ENCODE data around the gene FBXW9. TPM values are rescaled to one million over a fixed set of nuclear protein-coding genes. Genes with fewer than 3 reads are reported as not detected.
A peak's percentile ranks its signal among the peaks of the same experiment; 100 is the strongest.

Gene FBXW9
- total and polyA plus RNA-seq, 2 of the 8 experiments (the other 6 are each of a cell fraction or from before 2014, with no cell fraction given): 10.8 to 30.1 TPM

DNA sequence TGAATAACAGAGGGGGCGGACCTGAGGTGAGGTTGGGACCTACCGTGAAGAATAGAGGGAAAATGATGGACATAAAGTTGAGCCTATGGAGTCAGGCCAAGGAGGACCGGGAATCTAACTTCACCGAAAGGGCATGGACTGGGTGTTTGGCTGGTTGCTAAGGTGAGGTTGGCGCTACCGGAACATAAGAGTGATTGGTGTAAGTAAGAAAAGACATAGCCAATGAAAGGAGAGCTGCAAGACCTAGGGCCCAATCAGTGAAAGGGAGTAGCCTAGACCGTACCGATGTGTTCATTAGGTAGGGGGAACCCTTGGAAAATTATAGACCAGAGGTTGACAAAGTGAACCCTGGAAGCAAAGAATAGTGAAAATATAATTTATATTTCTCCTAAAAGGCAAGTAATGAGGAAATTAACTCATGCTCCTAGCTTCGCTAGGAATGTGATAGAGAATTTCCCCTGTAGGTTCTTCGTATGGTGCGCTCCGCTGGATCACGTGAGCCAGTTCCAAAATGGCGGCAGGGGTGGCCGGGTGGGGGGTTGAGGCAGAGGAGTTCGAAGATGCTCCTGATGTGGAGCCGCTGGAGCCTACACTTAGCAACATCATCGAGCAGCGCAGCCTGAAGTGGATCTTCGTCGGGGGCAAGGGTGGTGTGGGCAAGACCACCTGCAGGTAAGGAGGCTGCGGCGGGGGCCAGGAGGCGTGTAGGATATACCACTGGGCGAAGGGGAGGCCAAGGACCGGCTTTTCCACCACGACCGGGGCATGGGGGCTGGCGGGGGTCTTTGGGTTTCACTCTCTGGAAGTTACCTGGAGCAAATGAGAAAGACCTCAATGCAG is 40.8 kb upstream of the FBXW9 start, which contains the start of gene GET3:
Gene GET3 (plus strand): TSS at position 503 of the 840 bp plus-strand sequence. CDS start 9 bp downstream, at position 512.
- Histone ChIP-seq H3K4me2 (ENCODE audit: insufficient read depth in 1 of 2, low read depth in 2 of 2, low read length in 2 of 2) (peak within 1 kb of the TSS; percentile 86 to 96), H3K79me1 (ENCODE audit: low read depth, low read length) (peaks cover 4% of the 10 kb centered on the region), H3K18ac (ENCODE audit: extremely low read depth, low read length) (no peak within 1 kb of the TSS), H4K20me1 (replicated peaks in 1 of 2; ENCODE audit: control insufficient read depth in 1 of 2, insufficient read depth in 2 of 2, low read length in 2 of 2) (peaks cover 7 to 10% of the 10 kb centered on the region in 2 experiments), H4K8ac (ENCODE audit: extremely low read depth, insufficient read depth, low read length) (peak within 1 kb of the TSS; percentile 99; the same call in 1 of the 2 replicates), H3K36me3 (ENCODE audit: control insufficient read depth in 2 of 4, insufficient read depth in 4 of 4, low read length in 3 of 4) (peaks cover 0 to 5% (median 3%) of the 10 kb centered on the region in 4 experiments; a peak in 2 of 8 replicates), H2BK5ac (ENCODE audit: low read depth, low read length) (peak within 1 kb of the TSS; percentile 76), H2BK120ac (replicated peaks; ENCODE audit: low read depth, low read length) (peak within 1 kb of the TSS; percentile 31), H3K23ac (ENCODE audit: insufficient read length) (no peak within 1 kb of the TSS), H3K4me1 (replicated peaks in 1 of 4; ENCODE audit: control insufficient read depth in 3 of 4, insufficient read depth in 4 of 4, low read length in 3 of 4) (peaks cover 3 to 13% (median 7%) of the 10 kb centered on the region in 4 experiments), H3K79me2 (ENCODE audit: control insufficient read depth in 1 of 2, insufficient read depth in 2 of 2, low read length in 2 of 2) (peaks cover 19 to 37% of the 10 kb centered on the region in 2 experiments), H2BK15ac (ENCODE audit: low read length) (no peak within 1 kb of the TSS), H2BK12ac (ENCODE audit: low read depth, low read length) (no peak within 1 kb of the TSS), H3K27ac (ENCODE audit: low read depth, low read length) (peak within 1 kb of the TSS; percentile 98), H3K14ac (ENCODE audit: insufficient read length) (no peak within 1 kb of the TSS), H4K5ac (ENCODE audit: insufficient read length, low read depth, low read length) (peak within 1 kb of the TSS; percentile 31), H3K27me3 (replicated peaks in 1 of 4; ENCODE audit: control insufficient read depth in 3 of 4, extremely low read depth in 1 of 4, insufficient read depth in 3 of 4, low read length in 3 of 4) (no peaks in the 10 kb centered on the region), H4K91ac (replicated peaks; ENCODE audit: insufficient read length, low read length) (no peak within 1 kb of the TSS), H2BK20ac (ENCODE audit: low read length) (no peak within 1 kb of the TSS), H2AFZ (ENCODE audit: low read length) (peak within 1 kb of the TSS; percentile 100), H3K23me2 (ENCODE audit: low read depth, low read length) (peaks cover 13% of the 10 kb centered on the region), H3K9me3 (ENCODE audit: insufficient read depth in 2 of 2, low read depth in 1 of 2, low read length in 1 of 2) (no peaks in the 10 kb centered on the region), H3K4me3 (ENCODE audit: extremely low read depth in 1 of 4, insufficient read depth in 2 of 4, low read depth in 3 of 4, low read length in 4 of 4) (peak within 1 kb of the TSS; percentile 65 to 91 (median 83)), H3K56ac (replicated peaks; ENCODE audit: insufficient read length, low read depth, low read length) (peak within 1 kb of the TSS; percentile 36), H2AK5ac (ENCODE audit: low read depth, low read length) (0 out of 2 replicates have a peak within 1 kb of the TSS, but pooled peaks have one; percentile 9), H3K9ac (replicated peaks in 1 of 4; ENCODE audit: extremely low read depth in 1 of 4, low read depth in 3 of 4, low read length in 3 of 4) (peak within 1 kb of the TSS; percentile 65 to 96 (median 90)), H3K4ac (replicated peaks; ENCODE audit: insufficient read length, low read depth, low read length) (no peak within 1 kb of the TSS)
- WGBS, 2 experiments (ENCODE audit: extremely low coverage in 1 of 2, insufficient coverage in 1 of 2, insufficient read length in 1 of 2, insufficient replicate concordance in 2 of 2, low coverage in 1 of 2, low lambda C conversion rate in 2 of 2, missing lambda C conversion rate in 1 of 2): 1% methylated on average over 29 of the region's 29 CpGs; no CpG with 5 or more reads in 1 of the 2 experiments
- CTCF ChIA-PET (ENCODE audit: partially characterized antibody): interaction anchor here (0.8 to 10.5 kb wide), 5 partner anchors 15 to 59 kb away, joined by 3 to 87 read pairs (median 4); no protein-coding TSS in a partner anchor
- DNase-seq (ENCODE audit: low read depth in 1 of 2, low spot score in 2 of 2) (peak; percentile 87 to 97), FAIRE-seq (peak; percentile 100)
- POLR2A ChIA-PET (ENCODE audit: partially characterized antibody): interaction anchor here (0.7 to 14.0 kb wide), 26 partner anchors 8 to 209 kb away, joined by 3 to 258 read pairs (median 4); partner anchors contain the start of genes BEST2, JUNB, RAD23A and TNPO2
- peak; percentile 49 for TF ChIP-seq KDM4A (IDR thresholded peaks at IDR 0.05; ENCODE audit: low read depth, low read length, severe bottlenecking)
- TF ChIP-seq RXRA (IDR thresholded peaks at IDR 0.05; ENCODE audit: insufficient read depth, low read depth, low read length): no peak
- peak; percentile 47 for TF ChIP-seq ASH2L (IDR thresholded peaks at IDR 0.05; ENCODE audit: low read length)
- no peak for TF ChIP-seq SIRT6 (IDR thresholded peaks at IDR 0.05; ENCODE audit: low read length)
- peak; percentile 49; the same call in 1 of the 2 replicates for TF ChIP-seq SIX5 (IDR thresholded peaks at IDR 0.05; ENCODE audit: low read depth, low read length)
- TF ChIP-seq SUZ12 (IDR thresholded peaks at IDR 0.05; ENCODE audit: low read length): no peak
- no peak for TF ChIP-seq BCL11A (IDR thresholded peaks at IDR 0.05; ENCODE audit: low read depth in 2 of 2, low read length in 2 of 2)
- no peak for TF ChIP-seq HDAC6 (IDR thresholded peaks at IDR 0.05; ENCODE audit: low read depth, low read length)
- no peak for TF ChIP-seq E2F6 (IDR thresholded peaks at IDR 0.05)
- no peak for TF ChIP-seq EZH2 (IDR thresholded peaks at IDR 0.05; ENCODE audit: low read depth, low read length, severe bottlenecking)

All from H1 (cell line).